PC-3 (cell line): ENCODE measurements around the gene ADORA2B.

Experiments
- EZH2 ChIP-seq: fragments of 300-600 bp; sonication (generic); IDR thresholded peaks from one replicate; pipeline ENCODE4 v1.6.1; 2017; ENCODE audit warnings: antibody characterized with exemption, mild to moderate bottlenecking, low read length; ENCODE audit not compliant: unreplicated experiment
- EZH2phosphoT487 ChIP-seq: fragments of 300-600 bp; sonication (generic); IDR thresholded peaks from 2 replicates; pipeline ENCODE4 v1.6.1; 2018; ENCODE audit warnings: mild to moderate bottlenecking, antibody characterized with exemption, low read length, borderline replicate concordance
- TF ChIP-seq, protein P1 (sequence below): fragments of 300-600 bp; sonication (generic); conservative IDR thresholded peaks from 2 replicates; pipeline ENCODE4 v1.5.1; 2017; ENCODE audit warnings: antibody characterized with exemption, low read depth, mild to moderate bottlenecking, low read length

DNA sequence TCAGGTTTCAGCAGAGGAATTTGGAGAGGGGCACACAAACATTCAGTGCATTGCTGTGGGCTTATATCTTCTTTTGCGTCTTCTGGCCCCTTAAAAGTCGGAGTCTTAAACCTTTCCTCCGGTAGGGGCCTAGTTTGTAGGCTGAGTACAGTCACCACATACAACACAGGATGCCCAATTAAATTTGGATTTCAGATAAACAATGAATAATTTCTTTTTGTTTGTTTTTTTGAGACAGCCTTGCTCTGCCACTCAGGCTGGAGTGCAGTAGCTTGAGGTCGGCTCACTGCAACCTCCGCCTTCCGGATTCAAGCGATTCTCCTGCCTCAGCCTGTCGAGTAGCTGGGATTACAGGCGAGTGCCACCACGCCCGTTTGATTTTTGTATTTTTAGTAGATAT lies 26.7 kb upstream of the ADORA2B start:
- TF ChIP-seq EZH2phosphoT487 = no peak
- TF ChIP-seq, protein P1, sequence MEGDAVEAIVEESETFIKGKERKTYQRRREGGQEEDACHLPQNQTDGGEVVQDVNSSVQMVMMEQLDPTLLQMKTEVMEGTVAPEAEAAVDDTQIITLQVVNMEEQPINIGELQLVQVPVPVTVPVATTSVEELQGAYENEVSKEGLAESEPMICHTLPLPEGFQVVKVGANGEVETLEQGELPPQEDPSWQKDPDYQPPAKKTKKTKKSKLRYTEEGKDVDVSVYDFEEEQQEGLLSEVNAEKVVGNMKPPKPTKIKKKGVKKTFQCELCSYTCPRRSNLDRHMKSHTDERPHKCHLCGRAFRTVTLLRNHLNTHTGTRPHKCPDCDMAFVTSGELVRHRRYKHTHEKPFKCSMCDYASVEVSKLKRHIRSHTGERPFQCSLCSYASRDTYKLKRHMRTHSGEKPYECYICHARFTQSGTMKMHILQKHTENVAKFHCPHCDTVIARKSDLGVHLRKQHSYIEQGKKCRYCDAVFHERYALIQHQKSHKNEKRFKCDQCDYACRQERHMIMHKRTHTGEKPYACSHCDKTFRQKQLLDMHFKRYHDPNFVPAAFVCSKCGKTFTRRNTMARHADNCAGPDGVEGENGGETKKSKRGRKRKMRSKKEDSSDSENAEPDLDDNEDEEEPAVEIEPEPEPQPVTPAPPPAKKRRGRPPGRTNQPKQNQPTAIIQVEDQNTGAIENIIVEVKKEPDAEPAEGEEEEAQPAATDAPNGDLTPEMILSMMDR = 0 out of 2 replicates have a peak, but pooled peaks have one; percentile 17
- no peak for TF ChIP-seq EZH2
